Measurements from ENCODE around the gene LGR4. TPM values are rescaled to one million over a fixed set of nuclear protein-coding genes. Genes with fewer than 3 reads are reported as not detected.

LGR4 gene
- total RNA-seq, 1 experiment from 2014 or later = 99.2 TPM

DNA sequence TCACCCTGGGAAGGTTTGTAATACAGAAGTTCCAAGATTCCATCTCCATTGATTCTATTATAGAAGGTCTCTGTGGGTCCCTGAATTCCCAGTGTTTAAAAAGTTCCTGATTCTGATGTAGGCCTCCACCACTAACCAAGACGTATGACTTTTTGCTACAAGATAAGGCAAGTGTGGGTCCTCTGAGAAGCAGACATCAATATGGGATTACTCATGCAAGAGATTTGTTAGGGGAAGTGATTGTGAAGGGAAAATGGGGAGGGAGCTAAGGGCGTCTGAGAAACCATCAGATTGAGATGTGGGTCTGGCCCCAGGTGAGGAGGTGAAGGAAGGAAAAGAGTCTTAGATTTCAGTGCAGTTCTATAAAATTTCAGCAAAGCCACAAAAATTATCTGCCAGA lies 10.2 kb upstream of the LGR4 start:
- no CpG with 5 or more reads among the region's 2 CpGs for WGBS (ENCODE audit: extremely low coverage, insufficient read length, low lambda C conversion rate)
- H2AK5ac ChIP-seq (ENCODE audit: insufficient read length, low read length) = no peak overlapping the region

More for the DNA sequence above, 10.2 kb upstream of the LGR4 start:
- Histone ChIP-seq H4K5ac (ENCODE audit: insufficient read length, low read depth, low read length) (no peak overlapping the region), H3K14ac (ENCODE audit: insufficient read depth, low read length) (no peak overlapping the region), H4K91ac (ENCODE audit: insufficient read length, low read depth, low read length) (no peak overlapping the region), H3K23ac (ENCODE audit: insufficient read length, low read depth, low read length) (no peak overlapping the region), H3K18ac (ENCODE audit: insufficient read length, low read depth, low read length) (no peak overlapping the region), H2BK5ac (ENCODE audit: insufficient read length, low read length) (no peak overlapping the region), H3K56ac (ENCODE audit: insufficient read length, low read depth, low read length) (no peak overlapping the region), H3K79me2 (ENCODE audit: insufficient read depth, low read length) (no peaks in the 10 kb centered on the region), H3K9ac (ENCODE audit: extremely low read depth, insufficient read length, low read length) (no peak overlapping the region), H3K23me2 (ENCODE audit: insufficient read length, low read depth, low read length, poor library complexity, severe bottlenecking) (no peaks in the 10 kb centered on the region), H4K20me1 (ENCODE audit: control insufficient read depth, insufficient read depth, insufficient read length) (no peaks in the 10 kb centered on the region), H3K79me1 (ENCODE audit: insufficient read depth, low read depth, low read length, poor library complexity, severe bottlenecking) (no peaks in the 10 kb centered on the region), H3K9me3 (ENCODE audit: control insufficient read depth, low read depth, low read length) (no peaks in the 10 kb centered on the region), H2BK20ac (ENCODE audit: low read depth, low read length, poor library complexity, severe bottlenecking) (no peak overlapping the region), H2AFZ (ENCODE audit: low read length) (peak overlapping the region; percentile 14), H3K4me2 (ENCODE audit: insufficient read depth, insufficient read length, low read length) (no peak overlapping the region), H3K27me3 (ENCODE audit: insufficient read depth, low read length) (no peaks in the 10 kb centered on the region), H2BK120ac (ENCODE audit: low read depth, low read length, poor library complexity, severe bottlenecking) (no peak overlapping the region), H2BK12ac (ENCODE audit: insufficient read length, low read depth, low read length) (no peak overlapping the region), H3T11ph (ENCODE audit: low read length) (no peak overlapping the region), H3K4ac (ENCODE audit: low read depth, low read length) (no peak overlapping the region), H4K8ac (replicated peaks; ENCODE audit: insufficient read length, low read depth, low read length) (no peak overlapping the region), H3K27ac (ENCODE audit: insufficient read length, low read depth, low read length) (no peak overlapping the region), H3K4me1 (ENCODE audit: insufficient read depth, low read length) (no peaks in the 10 kb centered on the region), H2BK15ac (ENCODE audit: low read depth, low read length) (no peak overlapping the region)
- Mint-ChIP-seq H3K9me3 (no peaks in the 10 kb centered on the region), H3K4me3 (no peak overlapping the region), H3K4me1 (peaks cover 13 to 19% of the 10 kb centered on the region in 2 experiments), H3K27me3 (ENCODE audit: low read depth) (no peaks in the 10 kb centered on the region), H3K36me3 (ENCODE audit: insufficient read depth in 1 of 3, low read depth in 3 of 3) (no peaks in the 10 kb centered on the region), H3K27ac (peak overlapping the region in 1 of 3 experiments; percentile 34; a peak in 2 of 7 replicates)
- TF ChIP-seq, protein P1, sequence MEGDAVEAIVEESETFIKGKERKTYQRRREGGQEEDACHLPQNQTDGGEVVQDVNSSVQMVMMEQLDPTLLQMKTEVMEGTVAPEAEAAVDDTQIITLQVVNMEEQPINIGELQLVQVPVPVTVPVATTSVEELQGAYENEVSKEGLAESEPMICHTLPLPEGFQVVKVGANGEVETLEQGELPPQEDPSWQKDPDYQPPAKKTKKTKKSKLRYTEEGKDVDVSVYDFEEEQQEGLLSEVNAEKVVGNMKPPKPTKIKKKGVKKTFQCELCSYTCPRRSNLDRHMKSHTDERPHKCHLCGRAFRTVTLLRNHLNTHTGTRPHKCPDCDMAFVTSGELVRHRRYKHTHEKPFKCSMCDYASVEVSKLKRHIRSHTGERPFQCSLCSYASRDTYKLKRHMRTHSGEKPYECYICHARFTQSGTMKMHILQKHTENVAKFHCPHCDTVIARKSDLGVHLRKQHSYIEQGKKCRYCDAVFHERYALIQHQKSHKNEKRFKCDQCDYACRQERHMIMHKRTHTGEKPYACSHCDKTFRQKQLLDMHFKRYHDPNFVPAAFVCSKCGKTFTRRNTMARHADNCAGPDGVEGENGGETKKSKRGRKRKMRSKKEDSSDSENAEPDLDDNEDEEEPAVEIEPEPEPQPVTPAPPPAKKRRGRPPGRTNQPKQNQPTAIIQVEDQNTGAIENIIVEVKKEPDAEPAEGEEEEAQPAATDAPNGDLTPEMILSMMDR (conservative IDR thresholded peaks at IDR 0.05) = no peak
- DNase-seq = no peak

All from H9 (cell line).